Stimulated activated CD4-positive, alpha-beta T cell treated with anti-CD3 and anti-CD28 coated beads, Interleukin-2, amount 100 ng/mL, for 4 hours (primary cell): ENCODE results near the gene PLSCR3.

ENCODE experiments used
- DNase-seq: peaks from one replicate; pipeline ENCODE4 v3.0.0-alpha.2; 2020; ENCODE audit warnings: low read depth

The PLSCR3 gene

DNA sequence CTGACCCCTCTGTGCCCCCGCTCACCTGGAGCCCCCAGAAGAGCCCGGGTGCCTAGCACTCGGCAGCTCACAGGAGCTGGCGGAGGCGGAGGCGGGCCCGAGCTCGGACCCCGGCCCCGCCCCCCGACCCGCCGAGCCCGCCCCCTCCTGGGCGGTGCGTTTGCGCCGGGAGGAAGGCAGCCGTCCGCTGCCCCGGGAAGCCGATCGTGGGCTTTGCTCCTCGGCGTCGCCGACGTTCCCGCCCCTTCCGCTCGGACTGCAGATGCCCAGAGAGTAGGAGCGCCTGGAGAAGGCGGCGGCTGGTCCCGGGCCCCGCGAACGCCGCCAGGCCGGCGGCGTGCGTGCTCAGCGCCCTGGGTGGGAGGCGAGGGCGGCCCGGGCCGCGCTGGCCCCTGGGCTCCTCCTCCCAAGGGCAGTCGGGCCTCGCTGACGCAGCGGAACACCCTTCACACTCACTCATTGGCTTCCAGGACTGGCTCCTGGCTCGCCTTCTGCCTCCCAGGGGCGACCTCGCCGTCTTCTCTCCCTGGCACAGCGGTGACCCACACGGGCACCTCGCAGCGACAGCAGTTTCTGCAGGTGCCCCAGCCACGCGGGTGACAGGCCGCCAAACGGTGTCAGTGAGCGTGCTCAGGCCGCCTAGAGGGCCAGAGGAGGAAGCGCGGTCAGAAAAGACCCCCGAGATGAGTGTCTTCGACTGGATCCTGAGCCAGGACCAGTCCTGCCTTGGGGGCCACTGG is at the start of gene PLSCR3:
Gene PLSCR3, minus strand, starts transcription at position 74 of the 740 bp plus-strand sequence. CDS start 415 bp downstream, outside the sequence.
- DNase-seq, result peak; percentile 67

DNA sequence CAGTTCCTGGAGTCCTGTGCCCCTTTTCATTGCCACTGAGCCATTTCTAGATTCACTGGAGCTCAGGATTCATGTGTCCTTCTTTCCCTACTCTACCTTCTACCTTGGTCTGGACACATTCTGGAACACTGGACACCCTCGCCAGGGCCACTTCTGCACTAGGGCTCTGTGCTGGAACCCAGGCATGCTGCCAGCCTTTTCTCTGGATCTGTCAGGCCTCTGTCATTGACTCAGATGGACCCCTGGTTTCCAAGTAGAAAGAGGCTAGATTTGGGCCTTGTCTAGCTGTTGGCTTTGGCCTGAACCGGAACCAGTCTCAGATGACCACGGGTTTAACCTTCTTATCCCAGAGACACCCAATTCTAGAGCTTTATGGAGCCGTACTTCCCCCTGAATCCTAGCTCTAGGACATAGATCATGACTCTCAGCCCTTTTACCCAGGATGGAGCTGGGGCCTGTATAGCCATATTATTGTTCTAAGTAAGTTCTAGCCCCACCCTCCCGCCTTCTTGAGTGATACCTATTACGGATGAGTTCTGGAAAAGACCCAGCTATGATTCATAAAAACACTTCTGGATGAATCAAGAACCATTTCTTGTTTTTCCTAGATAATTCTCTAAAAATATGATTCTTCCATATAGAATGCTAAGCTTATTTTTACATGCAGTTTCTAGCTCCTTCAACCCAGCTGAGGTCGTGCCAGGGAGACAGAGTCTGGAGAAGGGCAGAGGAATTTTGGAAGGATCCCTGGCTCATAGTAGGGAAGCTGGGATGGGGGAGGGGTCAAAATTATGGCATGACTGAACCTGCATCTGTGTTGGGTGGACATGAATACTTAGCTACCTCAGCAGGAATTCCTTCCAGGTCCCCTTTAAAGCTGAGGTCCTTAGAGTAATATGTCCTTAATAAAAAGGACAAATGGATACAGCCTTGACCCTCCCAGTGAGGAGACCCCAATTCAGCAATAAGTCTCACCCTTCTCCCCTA is 49.5 kb upstream of the PLSCR3 start:
- DNase-seq, result no peak

DNA sequence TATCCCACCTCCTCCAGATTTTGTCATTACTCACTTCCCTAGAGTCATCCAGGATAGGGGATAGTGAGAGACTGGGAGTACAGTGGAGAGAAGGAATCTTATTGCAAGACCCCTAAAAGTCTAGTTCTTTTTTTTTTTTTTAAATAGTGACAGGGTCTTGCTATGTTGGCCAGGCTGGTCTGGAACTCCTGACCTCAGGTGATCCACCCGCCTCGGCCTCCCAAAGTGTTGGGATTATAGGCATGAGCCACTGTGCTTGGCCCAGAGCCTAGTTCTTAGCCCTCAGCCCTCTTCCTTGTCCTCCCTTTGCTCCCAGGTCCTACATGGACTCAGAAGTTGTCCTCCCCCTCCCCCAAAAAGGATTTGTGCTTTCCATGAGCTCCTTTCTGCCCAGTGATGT is 47.8 kb upstream of the PLSCR3 start:
- DNase-seq, result no peak

DNA sequence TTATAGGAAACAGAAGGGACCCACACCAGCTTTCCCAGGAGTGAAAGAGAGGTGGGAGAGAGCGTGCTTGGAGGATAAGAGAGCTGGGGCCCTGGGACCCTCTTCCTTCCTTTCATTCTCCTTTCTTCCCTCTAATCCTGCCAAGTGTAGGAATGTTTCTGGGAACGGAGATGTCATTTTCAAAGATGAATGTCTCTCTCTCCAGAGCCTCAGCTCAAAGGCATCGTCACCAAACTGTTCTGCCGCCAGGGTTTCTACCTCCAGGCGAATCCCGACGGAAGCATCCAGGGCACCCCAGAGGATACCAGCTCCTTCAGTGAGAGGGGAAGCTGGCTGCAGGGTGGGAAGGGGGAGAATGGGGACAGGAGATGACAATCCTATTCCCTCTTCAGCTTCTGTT is 46.9 kb upstream of the PLSCR3 start:
- DNase-seq, result no peak

DNA sequence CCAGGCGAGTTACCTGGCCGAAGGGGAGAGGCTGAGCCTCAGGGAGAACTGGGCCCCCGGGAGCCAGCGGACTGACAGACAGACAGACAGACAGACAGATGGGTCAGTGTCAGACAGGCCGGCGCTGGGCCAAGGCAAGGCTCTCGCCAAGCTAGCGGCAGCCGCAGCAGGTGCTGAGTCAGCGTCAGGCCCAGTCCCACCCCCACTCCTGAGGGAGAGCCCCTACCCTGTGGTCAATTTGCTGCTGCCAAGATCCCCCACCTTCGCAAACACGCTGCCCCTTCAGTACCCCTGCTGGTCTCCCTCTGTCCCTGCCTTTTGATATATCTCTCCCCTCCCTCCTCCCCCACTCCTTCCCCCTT is 46.5 kb upstream of the PLSCR3 start:
- DNase-seq, result no peak

DNA sequence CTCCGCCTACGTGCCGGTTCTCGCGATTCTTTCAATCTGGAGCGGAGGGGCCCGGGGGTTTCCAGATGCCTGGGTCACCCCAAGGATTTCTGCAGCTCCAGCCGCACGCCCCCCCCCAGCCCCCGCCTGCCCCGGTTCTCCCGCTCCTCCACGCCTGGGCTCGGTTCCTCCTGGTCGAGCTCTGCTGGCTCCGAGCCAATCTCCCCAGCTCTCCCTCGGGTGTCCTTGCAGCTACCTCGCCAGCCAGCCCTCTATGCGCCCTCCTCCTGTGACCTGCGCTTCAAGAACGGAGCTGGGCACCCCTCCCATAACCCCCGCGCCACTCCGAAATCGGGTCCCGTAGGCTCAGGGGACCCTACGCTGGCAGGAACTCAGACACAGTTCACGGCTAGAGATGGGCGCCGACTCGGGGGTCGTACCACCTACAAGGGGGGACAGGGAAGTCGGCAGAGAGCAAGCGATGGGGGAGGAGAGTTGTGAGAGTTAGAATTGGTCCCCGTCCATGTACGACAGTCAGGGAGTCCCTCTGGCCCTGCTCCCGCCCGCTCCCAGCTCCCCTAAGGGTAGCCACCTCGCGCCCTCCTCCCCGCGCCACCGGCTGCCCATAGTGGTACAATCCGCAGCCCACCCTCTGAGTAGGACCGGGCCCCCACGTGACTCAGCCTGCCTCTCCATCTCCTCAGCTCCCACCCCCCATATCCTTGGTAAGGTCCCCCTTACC is 45.9 kb upstream of the PLSCR3 start:
- peak; percentile 22 for DNase-seq

DNA sequence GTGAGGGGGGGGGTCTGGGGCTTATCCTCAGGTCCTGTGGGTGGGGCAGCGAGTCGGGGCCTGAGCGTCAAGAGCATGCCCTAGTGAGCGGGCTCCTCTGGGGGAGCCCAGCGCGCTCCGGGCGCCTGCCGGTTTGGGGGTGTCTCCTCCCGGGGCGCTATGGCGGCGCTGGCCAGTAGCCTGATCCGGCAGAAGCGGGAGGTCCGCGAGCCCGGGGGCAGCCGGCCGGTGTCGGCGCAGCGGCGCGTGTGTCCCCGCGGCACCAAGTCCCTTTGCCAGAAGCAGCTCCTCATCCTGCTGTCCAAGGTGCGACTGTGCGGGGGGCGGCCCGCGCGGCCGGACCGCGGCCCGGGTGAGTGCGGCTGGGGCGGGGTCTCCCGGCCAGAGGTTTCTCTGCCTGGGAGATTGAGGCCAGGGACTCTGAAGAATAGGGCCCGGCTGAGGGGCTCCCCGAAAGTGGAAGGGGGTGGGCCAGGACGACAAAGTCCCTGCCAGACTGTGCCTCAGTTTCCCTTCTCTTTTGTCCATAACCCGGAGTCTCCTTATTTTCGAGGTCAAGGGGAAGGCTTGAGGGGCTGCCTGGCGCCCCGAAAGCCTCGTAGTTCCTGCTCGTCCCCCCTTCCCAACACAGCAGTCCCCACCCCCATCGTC is 45.3 kb upstream of the PLSCR3 start, which contains the start of gene FGF11:
Gene FGF11, plus strand, starts transcription at position 51 of the 651 bp plus-strand sequence. Its CDS starts 109 bp downstream, at position 160.
- no peak for DNase-seq

DNA sequence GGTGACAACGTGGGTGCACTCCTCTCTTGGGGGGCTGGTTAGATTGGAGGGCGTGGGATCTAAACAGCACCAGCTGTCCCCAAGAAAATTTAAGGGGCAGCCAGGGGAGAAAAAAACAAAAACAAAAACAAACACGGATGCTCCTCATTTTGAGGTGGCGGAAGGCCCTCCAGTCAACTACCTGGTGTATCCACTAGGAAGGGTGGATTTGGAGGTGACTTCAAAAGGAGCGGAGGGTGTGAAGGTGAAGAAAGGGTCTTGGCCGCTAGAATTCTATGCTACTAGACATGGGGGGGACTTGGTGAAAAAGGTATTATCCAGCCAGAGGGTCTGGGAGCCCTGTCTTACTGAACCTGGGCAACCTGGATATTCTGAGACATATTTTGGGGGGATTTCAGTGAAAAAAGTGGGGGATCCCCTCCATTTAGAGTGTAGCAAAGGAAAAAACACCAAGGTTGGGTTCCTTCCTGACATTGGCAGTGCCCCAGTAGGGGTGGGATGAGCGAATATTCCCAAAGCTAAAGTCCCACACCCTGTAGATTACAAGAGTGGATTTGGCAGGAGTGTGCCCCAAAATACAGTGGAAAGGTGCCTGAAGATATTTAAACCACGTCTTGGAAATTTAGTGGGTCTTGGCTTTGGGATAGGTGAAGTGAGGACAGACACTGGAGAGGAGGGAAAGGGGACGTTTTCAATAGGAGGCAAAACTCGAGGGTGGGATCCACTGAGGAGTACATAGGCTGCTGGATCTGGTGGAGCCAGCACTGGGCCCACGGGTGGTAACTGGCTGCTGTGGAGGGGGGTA is 44.5 kb upstream of the PLSCR3 start:
- DNase-seq, result no peak

DNA sequence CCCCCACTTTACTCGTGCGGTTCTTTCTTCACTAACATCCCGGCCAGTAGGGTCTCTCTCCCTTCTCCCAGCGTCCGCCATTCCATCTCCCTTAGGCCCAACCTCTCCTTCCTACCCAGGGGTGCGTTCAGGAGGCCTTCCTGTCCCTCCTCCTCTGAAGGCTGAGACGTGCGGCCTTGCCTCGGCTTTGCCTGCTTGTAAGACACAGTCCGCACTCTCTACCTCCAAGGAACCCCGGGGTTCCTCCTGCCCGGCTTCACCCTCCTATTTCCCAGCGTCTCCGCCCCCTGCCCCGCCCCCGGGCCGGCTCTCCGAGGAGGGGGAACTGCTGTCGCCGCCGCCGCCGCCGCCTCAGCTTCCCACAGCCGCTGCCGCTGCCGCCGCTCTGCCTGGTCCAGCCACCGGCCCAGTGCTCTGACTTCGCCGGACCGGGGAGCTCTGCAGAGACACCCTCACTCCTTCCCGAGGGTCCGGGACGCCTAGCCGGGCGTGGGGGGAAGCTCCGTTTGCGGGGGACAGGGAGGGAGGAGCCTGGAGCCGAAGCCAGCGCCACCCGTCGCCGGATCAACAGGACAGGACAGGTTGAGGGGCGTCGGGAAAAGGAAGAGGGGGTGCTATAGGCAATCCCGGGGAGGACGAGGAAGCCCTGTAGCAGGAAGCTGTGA is 43.8 kb upstream of the PLSCR3 start:
- peak; percentile 57 for DNase-seq

DNA sequence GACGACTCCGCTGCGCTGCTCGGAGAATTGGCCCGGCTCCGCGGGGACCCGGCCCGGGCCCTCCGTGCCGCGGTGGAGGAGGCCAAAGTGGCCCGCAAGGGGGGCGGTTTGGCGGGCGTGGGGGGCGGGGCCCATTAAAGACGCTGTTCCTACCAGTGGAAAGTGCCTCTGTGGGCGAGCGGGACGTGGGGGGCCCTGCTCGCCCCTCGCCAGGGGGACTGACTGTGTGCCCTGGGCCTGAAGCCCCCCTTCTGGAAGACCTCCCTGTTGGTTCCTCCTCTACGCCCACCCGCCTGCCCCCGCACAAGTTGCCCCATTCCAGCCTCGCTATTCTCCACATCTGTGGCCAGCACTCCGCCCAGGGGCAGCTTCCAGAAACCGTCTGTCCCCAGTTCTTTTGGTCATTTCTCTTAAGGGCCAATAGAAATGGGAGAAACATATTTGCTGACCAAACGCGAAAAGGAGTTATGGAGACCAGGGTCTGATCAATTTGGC is 43.1 kb upstream of the PLSCR3 start:
- DNase-seq, result no peak

DNA sequence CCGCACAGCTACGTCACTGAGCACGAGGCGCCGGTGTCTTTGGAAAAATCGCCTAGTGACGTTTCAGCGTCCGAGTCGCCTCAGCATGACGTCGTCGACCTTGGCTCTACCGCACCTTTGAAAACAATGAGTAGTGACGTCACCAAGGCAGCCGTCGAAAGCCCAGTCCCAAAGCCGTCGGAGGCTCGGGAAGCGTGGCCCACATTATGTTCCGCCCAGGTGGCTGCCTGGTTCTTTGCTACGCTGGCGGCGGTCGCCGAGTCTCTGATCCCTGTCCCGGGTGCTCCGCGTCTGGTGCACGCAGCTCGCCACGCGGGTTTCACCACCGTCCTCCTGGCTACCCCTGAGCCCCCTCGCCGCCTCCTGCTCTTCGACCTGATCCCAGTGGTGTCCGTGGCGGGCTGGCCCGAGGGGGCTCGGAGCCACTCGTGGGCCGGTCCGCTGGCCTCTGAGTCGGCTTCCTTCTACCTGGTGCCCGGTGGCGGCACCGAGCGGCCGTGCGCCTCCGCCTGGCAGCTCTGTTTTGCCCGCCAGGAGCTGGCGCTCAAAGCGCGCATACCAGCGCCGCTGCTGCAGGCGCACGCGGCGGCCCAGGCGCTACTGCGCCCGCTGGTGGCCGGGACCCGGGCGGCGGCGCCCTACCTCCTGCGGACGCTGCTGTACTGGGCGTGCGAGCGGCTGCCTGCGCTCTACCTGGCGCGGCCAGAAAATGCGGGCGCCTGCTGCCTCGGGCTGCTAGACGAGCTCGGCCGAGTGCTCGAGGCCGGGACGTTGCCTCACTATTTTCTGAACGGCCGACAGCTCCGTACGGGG is 42.4 kb upstream of the PLSCR3 start:
- DNase-seq, result peak; percentile 72

DNA sequence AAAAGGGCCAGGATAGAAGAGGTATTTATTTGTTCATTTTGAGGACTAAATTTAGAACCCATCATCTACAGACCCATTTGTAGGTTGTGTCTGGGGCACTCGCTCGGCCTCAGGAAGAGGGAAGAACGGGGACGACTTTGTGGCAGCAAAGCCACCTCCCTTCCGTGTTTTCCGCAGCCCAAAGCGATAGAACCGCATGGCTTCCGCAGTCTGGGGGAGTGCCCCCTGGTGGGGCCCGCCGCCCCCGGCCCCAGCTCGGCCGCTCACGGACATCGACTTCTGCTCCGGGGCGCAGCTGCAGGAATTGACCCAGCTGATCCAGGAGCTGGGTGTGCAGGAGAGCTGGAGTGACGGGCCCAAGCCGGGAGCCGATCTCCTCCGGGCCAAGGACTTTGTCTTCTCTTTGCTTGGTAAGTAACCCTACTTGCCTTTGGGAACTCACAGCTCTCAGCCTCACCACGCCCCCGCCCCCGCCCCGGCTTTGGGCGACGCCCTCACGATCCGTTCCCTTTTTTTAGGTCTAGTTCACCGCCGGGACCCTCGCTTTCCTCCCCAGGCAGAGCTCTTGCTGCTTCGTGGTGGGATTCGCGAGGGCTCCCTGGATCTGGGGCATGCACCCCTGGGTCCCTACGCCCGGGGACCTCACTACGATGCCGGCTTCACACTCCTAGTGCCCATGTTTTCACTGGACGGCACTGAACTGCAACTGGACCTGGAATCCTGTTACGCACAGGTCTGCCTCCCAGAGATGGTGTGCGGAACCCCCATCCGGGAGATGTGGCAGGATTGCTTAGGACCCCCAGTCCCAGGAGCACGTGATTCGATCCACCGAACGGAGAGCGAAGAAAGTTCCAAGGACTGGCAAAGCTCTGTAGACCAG is 41.6 kb upstream of the PLSCR3 start:
- DNase-seq, result peak; percentile 35

DNA sequence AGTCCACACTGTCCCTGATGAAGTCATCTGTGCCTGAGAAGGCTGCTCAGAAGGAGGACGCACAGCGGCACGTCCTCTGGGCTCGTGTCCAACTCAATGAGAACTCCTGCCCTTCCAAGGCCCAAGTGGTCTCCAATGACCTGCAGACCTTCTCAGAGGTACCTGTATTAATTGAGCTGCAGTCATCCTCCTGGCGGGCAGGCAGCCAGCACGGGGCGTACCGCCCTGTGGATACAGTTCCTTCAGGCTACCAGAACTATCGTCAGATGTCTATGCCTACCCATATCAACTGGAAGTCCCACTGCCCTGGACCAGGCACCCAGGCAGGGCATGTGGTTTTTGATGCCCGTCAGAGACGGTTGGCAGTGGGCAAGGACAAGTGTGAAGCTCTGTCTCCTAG is 38.0 kb upstream of the PLSCR3 start:
- DNase-seq, result no peak

DNA sequence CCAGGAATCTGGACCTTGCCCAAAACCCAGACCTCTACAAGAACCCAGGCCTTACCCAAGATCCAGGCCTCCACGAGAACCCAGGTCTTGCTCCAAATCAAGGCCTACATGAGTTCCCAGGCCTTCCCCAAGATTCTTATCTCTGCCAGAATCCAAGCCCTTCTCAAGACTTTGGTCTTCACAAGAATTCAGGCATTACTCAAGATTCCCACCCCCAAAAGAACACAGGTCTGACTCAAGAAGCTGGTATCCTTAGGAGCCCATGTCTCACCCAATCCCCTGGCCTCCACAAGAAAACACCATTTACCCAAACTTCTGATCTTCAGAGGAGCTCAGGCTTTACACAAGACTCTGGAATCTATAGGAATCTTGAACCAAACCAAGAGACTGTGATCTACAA is 36.9 kb upstream of the PLSCR3 start:
- no peak for DNase-seq

DNA sequence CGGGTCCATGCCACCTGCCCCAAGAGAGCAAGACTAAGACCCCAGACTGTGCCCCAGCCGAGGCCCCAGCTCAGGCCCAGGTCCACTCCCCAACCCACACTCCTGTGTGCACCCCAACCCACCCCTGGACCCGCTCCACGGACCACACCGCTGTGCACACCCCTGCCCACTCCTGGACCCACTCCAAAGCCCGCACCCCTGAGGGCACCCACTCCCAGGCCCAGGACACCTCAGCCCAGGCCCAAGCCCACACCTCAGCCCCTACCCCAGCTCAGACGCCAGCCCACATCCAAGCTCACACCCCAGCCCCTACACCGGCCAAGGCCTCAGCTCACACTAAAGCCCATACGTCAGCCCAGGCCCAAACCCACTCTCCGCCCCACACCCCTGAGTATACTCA is 35.4 kb upstream of the PLSCR3 start:
- DNase-seq, result no peak

DNA sequence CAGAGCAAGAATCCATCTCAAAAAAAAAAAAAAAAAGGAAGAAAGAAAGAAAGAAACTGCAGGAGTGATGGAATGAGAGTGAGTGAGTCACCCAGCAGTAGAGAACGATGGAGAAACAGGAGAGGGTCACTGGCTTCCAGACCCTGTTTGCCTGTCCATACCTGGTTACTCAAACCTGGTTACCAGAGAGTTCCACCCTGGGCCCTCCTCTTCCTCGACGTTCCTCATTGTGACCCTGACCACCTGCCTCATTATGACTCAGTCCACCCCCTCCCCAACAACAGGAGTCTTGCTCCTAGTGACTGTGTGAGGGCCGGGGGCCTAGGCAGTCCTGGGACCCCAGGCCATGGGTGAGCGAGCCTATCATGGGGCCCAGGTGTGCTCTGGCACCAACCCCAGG is 34.2 kb upstream of the PLSCR3 start, which contains the start of gene SPEM3:
Gene SPEM3, plus strand, starts transcription at position 301 of the 400 bp plus-strand sequence. Its CDS starts 46 bp downstream, at position 347.
- DNase-seq, result no peak

DNA sequence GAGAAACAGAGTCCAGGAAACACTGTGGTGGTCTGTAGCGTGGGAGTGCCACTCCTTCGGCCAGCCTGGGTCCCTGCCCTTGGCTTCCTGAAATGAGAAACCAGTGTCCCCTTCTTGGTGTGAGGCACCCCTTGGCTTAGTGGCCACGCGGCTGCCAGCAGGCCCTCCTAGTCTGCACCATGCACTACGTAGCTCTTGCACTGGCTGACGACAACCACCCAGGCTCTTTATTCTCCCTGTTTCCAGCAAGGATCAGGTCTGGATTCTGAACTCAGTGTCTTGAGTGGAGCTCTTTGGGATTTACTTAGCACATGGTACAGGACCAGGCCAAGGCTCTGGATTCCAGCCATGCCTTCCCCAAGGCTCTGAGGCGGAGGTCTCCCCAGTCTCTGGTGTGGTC is 33.2 kb upstream of the PLSCR3 start:
- DNase-seq, result no peak

DNA sequence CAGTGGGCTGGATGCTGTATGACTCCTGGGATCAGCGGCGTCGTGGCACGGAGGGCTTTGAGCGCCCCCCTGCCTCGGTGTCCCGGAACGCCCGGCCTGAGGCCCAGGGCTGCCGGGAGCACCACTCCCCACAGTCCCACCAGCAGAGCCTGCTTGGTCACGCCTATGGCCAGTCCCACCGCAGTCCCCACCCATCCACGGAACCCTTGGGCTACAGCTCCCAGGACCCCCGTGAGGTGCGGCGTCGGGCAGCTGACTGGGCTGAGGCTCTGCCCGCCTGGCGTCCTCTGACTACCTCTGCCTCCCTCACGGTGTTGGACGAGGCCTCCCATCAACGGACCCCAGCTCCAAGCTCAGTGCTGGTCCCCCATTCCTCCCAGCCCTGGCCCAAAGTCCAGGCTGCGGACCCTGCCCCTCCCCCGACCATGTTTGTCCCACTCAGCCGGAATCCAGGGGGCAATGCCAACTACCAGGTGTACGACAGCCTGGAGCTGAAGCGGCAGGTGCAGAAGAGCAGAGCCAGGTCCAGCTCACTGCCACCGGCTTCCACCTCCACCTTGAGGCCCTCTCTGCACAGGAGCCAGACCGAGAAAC is 32.7 kb upstream of the PLSCR3 start:
- no peak for DNase-seq
